ENCODE data around the gene BLVRA.
"Not testable (repeated sequence)": the region's sequence is repeated elsewhere in the genome, so short reads cannot be mapped to it uniquely, and the experiment has no call there.

The BLVRA gene

GRCh38 chr7:43769791-43770465 is 11.4 kb downstream of the BLVRA start:
- no peak for DNase-seq (ENCODE audit: low spot score)
- no peak for TF ChIP-seq CTCF (IDR thresholded peaks at IDR 0.05)
- H3K27ac ChIP-seq, result no peak overlapping the region
- no peak overlapping the region for H3K4me3 ChIP-seq

GRCh38 chr7:43771128-43771527 is 12.6 kb downstream of the BLVRA start:
- Histone ChIP-seq H3K4me3 (no peak overlapping the region), H3K27ac (no peak overlapping the region)
- no peak for TF ChIP-seq CTCF (IDR thresholded peaks at IDR 0.05)
- no peak for DNase-seq (ENCODE audit: low spot score)

GRCh38 chr7:43771573-43771972 is 13.1 kb downstream of the BLVRA start:
- H3K27ac ChIP-seq, result no peak overlapping the region
- no peak overlapping the region for H3K4me3 ChIP-seq
- no peak for DNase-seq (ENCODE audit: low spot score)
- TF ChIP-seq CTCF (IDR thresholded peaks at IDR 0.05), result no peak

GRCh38 chr7:43773268-43773667 is 14.8 kb downstream of the BLVRA start:
- not testable (repeated sequence) for H3K4me3 ChIP-seq

GRCh38 chr7:43775255-43775654 is 16.8 kb downstream of the BLVRA start:
- not testable (repeated sequence) for DNase-seq (ENCODE audit: low spot score); H3K27ac ChIP-seq; H3K4me3 ChIP-seq

More at GRCh38 chr7:43773268-43773667, 14.8 kb downstream of the BLVRA start:
- not testable (repeated sequence) for DNase-seq (ENCODE audit: low spot score); H3K27ac ChIP-seq

- DNase-seq (ENCODE audit: low spot score); H3K27ac ChIP-seq; H3K4me3 ChIP-seq: not testable (repeated sequence)
Measured at GRCh38 chr7:43778293-43779044, 20.0 kb downstream of the BLVRA start.

GRCh38 chr7:43779045-43779812 is 20.7 kb downstream of the BLVRA start:
- Histone ChIP-seq H3K4me3 (no peak overlapping the region), H3K27ac (no peak overlapping the region)
- DNase-seq (ENCODE audit: low spot score), result no peak
- no peak for TF ChIP-seq CTCF (IDR thresholded peaks at IDR 0.05)

GRCh38 chr7:43781726-43782607 is 23.5 kb downstream of the BLVRA start:
- no peak for DNase-seq (ENCODE audit: low spot score)
- Histone ChIP-seq H3K27ac (no peak overlapping the region), H3K4me3 (no peak overlapping the region)
- no peak for TF ChIP-seq CTCF (IDR thresholded peaks at IDR 0.05)

All from coronary artery (tissue), 2 donors.